ENCODE measurements around the gene IFNAR2.
A peak's percentile ranks its signal among the peaks of the same experiment; 100 is the strongest.

The IFNAR2 gene

DNA sequence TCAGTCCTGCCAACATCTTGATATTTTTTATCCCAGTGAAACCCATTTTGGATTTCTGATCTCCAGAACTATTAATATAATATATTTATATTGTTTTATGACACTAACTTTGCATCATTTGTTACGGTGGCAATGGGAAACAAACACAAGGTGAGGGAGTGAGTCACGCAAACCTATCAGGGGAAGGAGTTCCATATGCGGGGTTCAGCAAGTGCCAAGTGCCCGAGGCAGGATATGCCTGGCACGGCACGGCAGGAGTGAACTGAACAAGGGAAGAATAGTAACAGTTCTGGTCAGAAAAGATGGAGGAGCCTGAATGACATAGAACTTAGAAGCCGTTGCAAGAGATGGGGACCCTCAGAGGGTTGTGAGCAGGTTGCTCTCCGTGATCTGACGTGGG lies 28.7 kb downstream of the IFNAR2 start:
- Histone ChIP-seq H3K79me2 (ENCODE audit: insufficient read depth, low read length) (peaks cover 23% of the 10 kb centered on the region), H3K36me3 (ENCODE audit: insufficient read depth, low read length) (peaks cover 79% of the 10 kb centered on the region), H3K9ac (ENCODE audit: low read depth, low read length) (no peak overlapping the region), H3K27me3 (ENCODE audit: insufficient read depth, low read length, poor library complexity) (no peaks in the 10 kb centered on the region), H3K9me3 (ENCODE audit: insufficient read depth, low read length, severe bottlenecking) (no peaks in the 10 kb centered on the region), H4K20me1 (ENCODE audit: insufficient read depth, low read length) (peaks cover 11% of the 10 kb centered on the region; the same call in 1 of the 2 replicates), H3K4me3 (ENCODE audit: low read depth in 1 of 2, low read length in 2 of 2) (no peak overlapping the region), H2AFZ (ENCODE audit: low read depth, low read length) (no peak overlapping the region), H3K4me1 (ENCODE audit: insufficient read depth, low read length) (peaks cover 36% of the 10 kb centered on the region), H3K27ac (ENCODE audit: low read length) (no peak overlapping the region), H3K4me2 (ENCODE audit: insufficient read depth, low read length) (no peak overlapping the region)
- TF ChIP-seq, protein P1, sequence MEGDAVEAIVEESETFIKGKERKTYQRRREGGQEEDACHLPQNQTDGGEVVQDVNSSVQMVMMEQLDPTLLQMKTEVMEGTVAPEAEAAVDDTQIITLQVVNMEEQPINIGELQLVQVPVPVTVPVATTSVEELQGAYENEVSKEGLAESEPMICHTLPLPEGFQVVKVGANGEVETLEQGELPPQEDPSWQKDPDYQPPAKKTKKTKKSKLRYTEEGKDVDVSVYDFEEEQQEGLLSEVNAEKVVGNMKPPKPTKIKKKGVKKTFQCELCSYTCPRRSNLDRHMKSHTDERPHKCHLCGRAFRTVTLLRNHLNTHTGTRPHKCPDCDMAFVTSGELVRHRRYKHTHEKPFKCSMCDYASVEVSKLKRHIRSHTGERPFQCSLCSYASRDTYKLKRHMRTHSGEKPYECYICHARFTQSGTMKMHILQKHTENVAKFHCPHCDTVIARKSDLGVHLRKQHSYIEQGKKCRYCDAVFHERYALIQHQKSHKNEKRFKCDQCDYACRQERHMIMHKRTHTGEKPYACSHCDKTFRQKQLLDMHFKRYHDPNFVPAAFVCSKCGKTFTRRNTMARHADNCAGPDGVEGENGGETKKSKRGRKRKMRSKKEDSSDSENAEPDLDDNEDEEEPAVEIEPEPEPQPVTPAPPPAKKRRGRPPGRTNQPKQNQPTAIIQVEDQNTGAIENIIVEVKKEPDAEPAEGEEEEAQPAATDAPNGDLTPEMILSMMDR (IDR thresholded peaks at IDR 0.05; ENCODE audit: borderline replicate concordance, extremely low read depth, low read length, poor library complexity, severe bottlenecking): no peak
- TF ChIP-seq EZH2 (IDR thresholded peaks at IDR 0.05; ENCODE audit: borderline replicate concordance, low read depth, low read length, severe bottlenecking): no peak
- ATAC-seq (ENCODE audit: insufficient read depth, low read depth): no peak
- DNase-seq: no peak

DNA sequence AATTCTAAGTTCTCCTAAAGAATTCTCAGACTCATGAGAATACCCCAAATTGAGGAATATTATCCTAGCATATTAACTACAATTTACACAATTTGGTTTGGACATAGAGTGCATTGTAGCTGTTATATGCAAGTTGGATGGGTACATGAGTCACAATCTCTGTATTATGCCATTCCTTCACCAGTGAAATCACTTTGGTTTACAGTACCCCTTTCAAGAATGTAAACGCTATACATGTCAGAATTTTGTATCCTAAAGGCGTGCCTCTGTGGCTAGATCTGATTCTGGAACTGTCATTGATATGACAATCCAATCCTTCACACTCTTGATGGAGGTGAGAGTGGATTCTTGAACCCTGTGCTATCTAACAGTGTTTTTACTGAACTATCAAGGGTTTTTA lies 29.7 kb downstream of the IFNAR2 start:
- peaks cover 36% of the 10 kb centered on the region for H3K4me1 ChIP-seq (ENCODE audit: insufficient read depth, low read length)
- H3K27ac ChIP-seq (ENCODE audit: low read length): peak overlapping the region; percentile 53
- DNase-seq (no peak), ATAC-seq (ENCODE audit: insufficient read depth, low read depth) (no peak)
- no peak overlapping the region for H2AFZ ChIP-seq (ENCODE audit: low read depth, low read length)
- TF ChIP-seq EZH2 (IDR thresholded peaks at IDR 0.05; ENCODE audit: borderline replicate concordance, low read depth, low read length, severe bottlenecking): no peak
- H3K79me2 ChIP-seq (ENCODE audit: insufficient read depth, low read length): peaks cover 25% of the 10 kb centered on the region
- H3K4me2 ChIP-seq (ENCODE audit: insufficient read depth, low read length): no peak overlapping the region
- H3K27me3 ChIP-seq (ENCODE audit: insufficient read depth, low read length, poor library complexity): no peaks in the 10 kb centered on the region
- peaks cover 12% of the 10 kb centered on the region; the same call in 1 of the 2 replicates for H4K20me1 ChIP-seq (ENCODE audit: insufficient read depth, low read length)
- H3K36me3 ChIP-seq (ENCODE audit: insufficient read depth, low read length): peaks cover 79% of the 10 kb centered on the region
- H3K4me3 ChIP-seq (ENCODE audit: low read depth in 1 of 2, low read length in 2 of 2): no peak overlapping the region
- H3K9me3 ChIP-seq (ENCODE audit: insufficient read depth, low read length, severe bottlenecking): no peaks in the 10 kb centered on the region
- H3K9ac ChIP-seq (ENCODE audit: low read depth, low read length): no peak overlapping the region

DNA sequence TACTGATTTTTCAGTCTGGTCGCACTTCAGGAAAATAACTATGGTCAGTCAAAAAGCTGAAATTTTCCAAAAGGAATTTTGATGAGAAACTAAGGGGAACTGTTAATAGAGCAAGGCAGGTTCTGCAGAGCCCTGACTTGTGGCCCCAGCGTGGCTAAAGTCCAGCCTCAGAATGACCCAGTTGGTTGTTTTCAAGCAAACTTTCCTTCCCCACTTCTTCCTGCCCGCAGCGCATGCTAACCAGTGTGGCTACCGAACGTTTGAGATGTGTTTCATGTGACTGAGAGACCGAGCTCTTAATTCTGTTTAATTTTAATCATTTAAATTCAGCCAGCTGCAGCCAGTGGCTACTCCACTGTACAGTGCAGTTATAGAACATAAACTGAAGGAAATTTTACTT lies 30.3 kb downstream of the IFNAR2 start:
- no peak overlapping the region for H3K4me3 ChIP-seq (ENCODE audit: low read depth in 1 of 2, low read length in 2 of 2)
- H3K9me3 ChIP-seq (ENCODE audit: insufficient read depth, low read length, severe bottlenecking): no peaks in the 10 kb centered on the region
- H3K4me1 ChIP-seq (ENCODE audit: insufficient read depth, low read length): peaks cover 36% of the 10 kb centered on the region
- no peak overlapping the region for H3K4me2 ChIP-seq (ENCODE audit: insufficient read depth, low read length)
- no peak overlapping the region for H3K9ac ChIP-seq (ENCODE audit: low read depth, low read length)
- peaks cover 73% of the 10 kb centered on the region for H3K36me3 ChIP-seq (ENCODE audit: insufficient read depth, low read length)
- peak overlapping the region; percentile 53 for H3K27ac ChIP-seq (ENCODE audit: low read length)
- H3K79me2 ChIP-seq (ENCODE audit: insufficient read depth, low read length): peaks cover 28% of the 10 kb centered on the region
- H4K20me1 ChIP-seq (ENCODE audit: insufficient read depth, low read length): peaks cover 12% of the 10 kb centered on the region; the same call in 1 of the 2 replicates
- no peak for TF ChIP-seq EZH2 (IDR thresholded peaks at IDR 0.05; ENCODE audit: borderline replicate concordance, low read depth, low read length, severe bottlenecking)
- TF ChIP-seq, protein P1 (IDR thresholded peaks at IDR 0.05; ENCODE audit: borderline replicate concordance, extremely low read depth, low read length, poor library complexity, severe bottlenecking): no peak
- DNase-seq (no peak), ATAC-seq (ENCODE audit: insufficient read depth, low read depth) (no peak)
- no peak overlapping the region for H2AFZ ChIP-seq (ENCODE audit: low read depth, low read length)
- H3K27me3 ChIP-seq (ENCODE audit: insufficient read depth, low read length, poor library complexity): no peaks in the 10 kb centered on the region

DNA sequence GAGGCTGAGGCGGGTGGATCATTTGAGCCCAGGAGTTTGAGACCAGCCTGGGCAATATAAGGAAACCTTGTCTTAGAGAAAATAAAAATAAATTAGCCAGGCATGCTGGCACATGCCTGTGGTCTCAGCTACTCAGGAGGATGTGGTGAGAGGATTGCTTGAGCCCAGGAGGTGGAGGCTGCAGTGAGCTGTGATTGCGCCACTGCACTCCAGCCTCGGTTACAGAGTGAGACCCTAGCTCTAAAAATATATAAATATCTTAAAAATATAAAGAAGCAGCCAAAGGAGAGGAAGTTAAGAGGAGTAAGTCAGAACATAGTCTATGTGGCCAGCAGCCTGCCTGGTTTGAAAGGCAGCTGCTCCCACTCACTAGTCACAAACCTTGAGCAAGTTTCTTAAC lies 31.9 kb downstream of the IFNAR2 start:
- no peaks in the 10 kb centered on the region for H3K27me3 ChIP-seq (ENCODE audit: insufficient read depth, low read length, poor library complexity)
- no peak overlapping the region for H3K4me3 ChIP-seq (ENCODE audit: low read depth in 1 of 2, low read length in 2 of 2)
- peak; percentile 80 for DNase-seq
- no peaks in the 10 kb centered on the region for H3K9me3 ChIP-seq (ENCODE audit: insufficient read depth, low read length, severe bottlenecking)
- H3K36me3 ChIP-seq (ENCODE audit: insufficient read depth, low read length): peaks cover 57% of the 10 kb centered on the region
- peak; percentile 71 for ATAC-seq (ENCODE audit: insufficient read depth, low read depth)
- peaks cover 12% of the 10 kb centered on the region; the same call in 1 of the 2 replicates for H4K20me1 ChIP-seq (ENCODE audit: insufficient read depth, low read length)
- H3K9ac ChIP-seq (ENCODE audit: low read depth, low read length): peak overlapping the region; percentile 15; the same call in 1 of the 2 replicates
- H3K79me2 ChIP-seq (ENCODE audit: insufficient read depth, low read length): peaks cover 33% of the 10 kb centered on the region
- peaks cover 43% of the 10 kb centered on the region for H3K4me1 ChIP-seq (ENCODE audit: insufficient read depth, low read length)
- no peak overlapping the region for H3K4me2 ChIP-seq (ENCODE audit: insufficient read depth, low read length)
- H3K27ac ChIP-seq (ENCODE audit: low read length): peak overlapping the region; percentile 73; the same call in 1 of the 2 replicates
- TF ChIP-seq EZH2 (IDR thresholded peaks at IDR 0.05; ENCODE audit: borderline replicate concordance, low read depth, low read length, severe bottlenecking): no peak
- TF ChIP-seq, protein P1 (IDR thresholded peaks at IDR 0.05; ENCODE audit: borderline replicate concordance, extremely low read depth, low read length, poor library complexity, severe bottlenecking): no peak
- H2AFZ ChIP-seq (ENCODE audit: low read depth, low read length): no peak overlapping the region

All from DND-41 (cell line).